Jurkat, Clone E6-1 (cell line): Measurements from ENCODE around the gene MTF1.

ENCODE experiments used
- DNase-seq: peaks from one replicate; pipeline ENCODE4 v3.0.0-alpha.2; 2011; ENCODE audit warnings: low read depth, low spot score
- H3K4me3 ChIP-seq: 2 replicates; pipeline ENCODE4 v1.5.1; 2011; ENCODE audit warnings: mild to moderate bottlenecking, low read length, control low read depth, moderate library complexity

Gene MTF1

GRCh38 chr1:37841652-37842051 is 17.7 kb downstream of the MTF1 start:
- no peak for DNase-seq
- H3K4me3 ChIP-seq: no peak overlapping the region

GRCh38 chr1:37840711-37841110 is 18.7 kb downstream of the MTF1 start:
- H3K4me3 ChIP-seq: no peak overlapping the region
- DNase-seq: no peak

- no peak for DNase-seq
Observed at GRCh38 chr1:37839676-37840075, 19.7 kb downstream of the MTF1 start.

GRCh38 chr1:37836788-37837187 is 22.6 kb downstream of the MTF1 start:
- H3K4me3 ChIP-seq: no peak overlapping the region
- DNase-seq: no peak

More at GRCh38 chr1:37839676-37840075, 19.7 kb downstream of the MTF1 start:
- no peak overlapping the region for H3K4me3 ChIP-seq

GRCh38 chr1:37831809-37832208 is 27.6 kb downstream of the MTF1 start:
- H3K4me3 ChIP-seq: no peak overlapping the region
- no peak for DNase-seq

GRCh38 chr1:37831109-37831508 is 28.3 kb downstream of the MTF1 start:
- H3K4me3 ChIP-seq: no peak overlapping the region
- DNase-seq: no peak

GRCh38 chr1:37828410-37829074 is 30.9 kb downstream of the MTF1 start:
- no peak for DNase-seq
- no peak overlapping the region for H3K4me3 ChIP-seq

GRCh38 chr1:37825506-37825905 is 33.9 kb downstream of the MTF1 start:
- no peak overlapping the region for H3K4me3 ChIP-seq
- DNase-seq: no peak

- no peak overlapping the region for H3K4me3 ChIP-seq
- DNase-seq: no peak
Observed at GRCh38 chr1:37824001-37824400, 35.4 kb downstream of the MTF1 start.

GRCh38 chr1:37822906-37823815 is 36.2 kb downstream of the MTF1 start:
- H3K4me3 ChIP-seq: no peak overlapping the region
- DNase-seq: no peak

GRCh38 chr1:37821481-37821880 is 37.9 kb downstream of the MTF1 start:
- H3K4me3 ChIP-seq: no peak overlapping the region
- no peak for DNase-seq

- no peak for DNase-seq
- H3K4me3 ChIP-seq: no peak overlapping the region
Observed at GRCh38 chr1:37817481-37817880, 41.9 kb downstream of the MTF1 start.

- DNase-seq: no peak
- no peak overlapping the region for H3K4me3 ChIP-seq
Observed at GRCh38 chr1:37814252-37814651, 45.1 kb downstream of the MTF1 start.

GRCh38 chr1:37813529-37814145 is 45.8 kb downstream of the MTF1 start:
- no peak for DNase-seq
- H3K4me3 ChIP-seq: no peak overlapping the region

- H3K4me3 ChIP-seq: no peak overlapping the region
- DNase-seq: peak; percentile 51
Observed at GRCh38 chr1:37811027-37811655, 48.3 kb downstream of the MTF1 start.

- no peak for DNase-seq
- no peak overlapping the region for H3K4me3 ChIP-seq
Observed at GRCh38 chr1:37809942-37810341, 49.5 kb downstream of the MTF1 start.

GRCh38 chr1:37808369-37809319 is 50.7 kb downstream of the MTF1 start:
- peak overlapping the region; percentile 65 for H3K4me3 ChIP-seq
- DNase-seq: no peak

GRCh38 chr1:37807555-37808368 is 51.6 kb downstream of the MTF1 start, which contains the start of the genes C1orf122 and YRDC:
TSS of gene C1orf122 (plus strand) at chr1:37807790. CDS start at chr1:37808405, 615 bp downstream.
TSS of gene YRDC (minus strand) at chr1:37808208. CDS start at chr1:37808180, 28 bp downstream.
- H3K4me3 ChIP-seq: peak within 1 kb of the TSS; percentile 65
- peak; percentile 86 for DNase-seq
